NB4 (cell line): ENCODE results near the gene MEPCE.

Experiments
- POLR2A ChIP-seq: IDR thresholded peaks from 2 replicates; pipeline ENCODE4 v1.6.1; 2011; ENCODE audit warnings: mild to moderate bottlenecking; ENCODE audit not compliant: insufficient read length; ENCODE audit errors: extremely low read depth
- TF ChIP-seq, protein P1 (sequence below): IDR thresholded peaks from one replicate; pipeline ENCODE4 v1.5.1; 2012; ENCODE audit warnings: low read depth, low read length
- TF ChIP-seq, protein P2 (sequence below): IDR thresholded peaks from 2 replicates; pipeline ENCODE4 v1.6.1; 2011; ENCODE audit warnings: low read depth, low read length

DNA sequence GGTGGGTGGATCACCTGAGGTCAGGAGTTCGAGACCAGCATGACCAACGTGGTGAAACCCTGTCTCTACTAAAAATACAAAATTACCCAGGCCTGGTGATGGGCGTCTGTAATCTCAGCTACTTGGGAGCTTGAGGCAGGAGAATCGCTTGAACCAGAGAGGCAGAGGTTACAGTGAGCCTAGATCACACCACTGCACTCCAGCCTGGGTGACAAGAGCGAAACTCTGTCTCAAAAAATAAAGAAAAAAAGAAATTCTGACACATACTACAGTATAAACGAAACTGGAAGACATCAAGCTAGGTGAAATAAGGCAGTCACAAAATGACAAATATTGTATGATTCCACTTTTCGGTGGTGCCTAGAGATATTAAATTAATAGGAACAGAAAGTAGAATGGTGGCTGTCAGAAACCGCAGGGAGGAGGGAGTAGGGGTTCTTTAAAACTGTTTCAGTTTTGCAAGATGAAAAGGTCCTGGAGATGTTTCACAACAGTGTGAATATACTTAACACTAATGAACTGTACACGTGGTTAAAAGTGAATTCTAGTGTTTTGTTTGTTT lies 33.1 kb upstream of the MEPCE start:
- no peak for TF ChIP-seq POLR2A
- TF ChIP-seq, protein P1, sequence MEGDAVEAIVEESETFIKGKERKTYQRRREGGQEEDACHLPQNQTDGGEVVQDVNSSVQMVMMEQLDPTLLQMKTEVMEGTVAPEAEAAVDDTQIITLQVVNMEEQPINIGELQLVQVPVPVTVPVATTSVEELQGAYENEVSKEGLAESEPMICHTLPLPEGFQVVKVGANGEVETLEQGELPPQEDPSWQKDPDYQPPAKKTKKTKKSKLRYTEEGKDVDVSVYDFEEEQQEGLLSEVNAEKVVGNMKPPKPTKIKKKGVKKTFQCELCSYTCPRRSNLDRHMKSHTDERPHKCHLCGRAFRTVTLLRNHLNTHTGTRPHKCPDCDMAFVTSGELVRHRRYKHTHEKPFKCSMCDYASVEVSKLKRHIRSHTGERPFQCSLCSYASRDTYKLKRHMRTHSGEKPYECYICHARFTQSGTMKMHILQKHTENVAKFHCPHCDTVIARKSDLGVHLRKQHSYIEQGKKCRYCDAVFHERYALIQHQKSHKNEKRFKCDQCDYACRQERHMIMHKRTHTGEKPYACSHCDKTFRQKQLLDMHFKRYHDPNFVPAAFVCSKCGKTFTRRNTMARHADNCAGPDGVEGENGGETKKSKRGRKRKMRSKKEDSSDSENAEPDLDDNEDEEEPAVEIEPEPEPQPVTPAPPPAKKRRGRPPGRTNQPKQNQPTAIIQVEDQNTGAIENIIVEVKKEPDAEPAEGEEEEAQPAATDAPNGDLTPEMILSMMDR: no peak
- TF ChIP-seq, protein P2, sequence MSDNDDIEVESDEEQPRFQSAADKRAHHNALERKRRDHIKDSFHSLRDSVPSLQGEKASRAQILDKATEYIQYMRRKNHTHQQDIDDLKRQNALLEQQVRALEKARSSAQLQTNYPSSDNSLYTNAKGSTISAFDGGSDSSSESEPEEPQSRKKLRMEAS: peak; percentile 95
